WI38 (cell line): ENCODE data around the gene WDR27.
A peak's percentile ranks its signal among the peaks of the same experiment; 100 is the strongest.

Experiments used
- H3K4me3 ChIP-seq: 2 replicates; pipeline ENCODE4 v1.5.1; 2011; ENCODE audit warnings: low read depth, mild to moderate bottlenecking, control low read depth, low read length
- TF ChIP-seq, protein P1 (sequence below): IDR thresholded peaks from 2 replicates; pipeline ENCODE4 v1.5.1; 2012; ENCODE audit warnings: low read depth, mild to moderate bottlenecking, control low read depth, low read length

Gene WDR27

DNA sequence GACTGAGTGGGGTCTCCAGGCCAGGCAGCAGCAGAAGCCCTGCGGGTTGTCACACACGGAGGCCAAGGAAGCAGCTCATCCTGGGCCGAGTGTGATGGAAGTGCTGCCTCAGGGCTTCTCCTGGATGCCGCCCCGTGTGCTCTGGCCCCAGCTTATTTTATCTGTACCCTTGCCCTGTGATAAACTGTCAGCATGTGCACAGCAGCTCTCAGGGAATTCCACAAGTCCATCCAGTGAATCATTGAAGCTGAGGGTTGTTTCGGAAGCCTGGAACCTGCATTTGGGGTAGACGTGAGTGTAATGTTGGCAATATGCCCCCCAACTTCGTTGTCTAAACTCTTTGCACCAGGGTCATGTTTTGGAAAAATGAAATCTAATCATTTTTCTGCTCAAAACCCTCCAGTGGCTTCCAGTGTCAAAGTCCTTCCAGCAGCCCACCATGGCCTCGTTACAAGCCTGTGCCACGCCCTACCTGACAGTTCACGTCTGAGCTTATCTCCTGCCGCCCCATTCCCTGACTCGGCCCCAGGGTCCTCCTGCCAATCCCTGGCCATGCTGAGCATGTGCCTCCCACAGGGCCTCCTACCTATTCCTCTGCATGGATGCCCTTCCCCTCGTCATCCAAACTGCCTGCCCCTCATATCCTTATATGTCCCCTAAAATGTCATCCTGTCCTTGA lies 280.1 kb downstream of the WDR27 start:
- no peak overlapping the region for H3K4me3 ChIP-seq
- TF ChIP-seq, protein P1, sequence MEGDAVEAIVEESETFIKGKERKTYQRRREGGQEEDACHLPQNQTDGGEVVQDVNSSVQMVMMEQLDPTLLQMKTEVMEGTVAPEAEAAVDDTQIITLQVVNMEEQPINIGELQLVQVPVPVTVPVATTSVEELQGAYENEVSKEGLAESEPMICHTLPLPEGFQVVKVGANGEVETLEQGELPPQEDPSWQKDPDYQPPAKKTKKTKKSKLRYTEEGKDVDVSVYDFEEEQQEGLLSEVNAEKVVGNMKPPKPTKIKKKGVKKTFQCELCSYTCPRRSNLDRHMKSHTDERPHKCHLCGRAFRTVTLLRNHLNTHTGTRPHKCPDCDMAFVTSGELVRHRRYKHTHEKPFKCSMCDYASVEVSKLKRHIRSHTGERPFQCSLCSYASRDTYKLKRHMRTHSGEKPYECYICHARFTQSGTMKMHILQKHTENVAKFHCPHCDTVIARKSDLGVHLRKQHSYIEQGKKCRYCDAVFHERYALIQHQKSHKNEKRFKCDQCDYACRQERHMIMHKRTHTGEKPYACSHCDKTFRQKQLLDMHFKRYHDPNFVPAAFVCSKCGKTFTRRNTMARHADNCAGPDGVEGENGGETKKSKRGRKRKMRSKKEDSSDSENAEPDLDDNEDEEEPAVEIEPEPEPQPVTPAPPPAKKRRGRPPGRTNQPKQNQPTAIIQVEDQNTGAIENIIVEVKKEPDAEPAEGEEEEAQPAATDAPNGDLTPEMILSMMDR = no peak

DNA sequence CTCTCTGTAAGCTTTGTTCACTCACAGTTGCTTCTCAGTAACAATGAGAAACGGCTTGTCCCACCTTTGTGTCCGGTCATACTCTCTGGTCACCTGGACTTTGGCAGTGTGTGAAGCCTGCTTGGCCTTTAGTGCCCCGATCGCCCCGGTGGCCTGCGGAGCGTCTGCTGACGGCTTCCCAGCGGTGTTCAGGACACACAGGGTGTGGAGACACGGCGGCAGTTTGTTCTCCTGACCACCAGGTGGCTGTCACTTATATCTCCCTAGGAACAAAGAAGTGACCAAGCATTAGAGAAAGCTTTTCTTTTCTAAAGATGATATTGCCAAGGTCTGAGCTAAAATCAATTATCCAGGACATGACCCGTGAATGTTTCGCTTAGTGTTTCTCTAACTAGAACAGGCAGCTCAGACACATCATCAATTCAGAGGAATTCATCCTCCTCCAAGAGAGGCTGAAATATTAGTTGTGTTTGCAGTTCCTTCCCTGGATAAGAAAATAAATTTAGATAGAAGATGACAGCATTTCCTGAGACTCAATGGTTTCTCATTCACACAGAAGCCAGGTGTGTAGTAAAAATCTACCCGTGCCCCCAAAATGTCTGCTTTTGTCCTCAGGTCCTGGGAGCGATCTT lies 280.8 kb downstream of the WDR27 start:
- H3K4me3 ChIP-seq = no peak overlapping the region

DNA sequence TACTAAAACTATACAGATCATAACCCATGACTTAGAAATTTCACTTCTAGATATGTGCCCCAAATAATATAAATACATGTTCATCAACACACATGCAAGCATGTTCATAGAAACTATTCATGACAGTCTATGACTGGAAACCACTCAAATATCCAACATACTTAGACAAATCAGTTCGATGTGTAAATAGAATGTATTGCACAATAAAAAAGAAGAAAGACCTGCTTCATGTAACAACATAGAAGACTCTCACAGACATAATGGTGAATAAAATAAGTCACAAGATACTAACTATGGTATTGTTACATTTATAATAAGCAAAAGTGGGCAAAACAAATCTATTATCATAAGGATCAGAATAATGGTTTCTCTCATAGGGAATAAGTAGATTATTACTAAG lies 284.7 kb downstream of the WDR27 start:
- TF ChIP-seq, protein P1 = no peak
- no peak overlapping the region for H3K4me3 ChIP-seq

More for the DNA sequence above, 280.8 kb downstream of the WDR27 start:
- TF ChIP-seq, protein P1 = peak; percentile 34; the same call in 1 of the 2 replicates

DNA sequence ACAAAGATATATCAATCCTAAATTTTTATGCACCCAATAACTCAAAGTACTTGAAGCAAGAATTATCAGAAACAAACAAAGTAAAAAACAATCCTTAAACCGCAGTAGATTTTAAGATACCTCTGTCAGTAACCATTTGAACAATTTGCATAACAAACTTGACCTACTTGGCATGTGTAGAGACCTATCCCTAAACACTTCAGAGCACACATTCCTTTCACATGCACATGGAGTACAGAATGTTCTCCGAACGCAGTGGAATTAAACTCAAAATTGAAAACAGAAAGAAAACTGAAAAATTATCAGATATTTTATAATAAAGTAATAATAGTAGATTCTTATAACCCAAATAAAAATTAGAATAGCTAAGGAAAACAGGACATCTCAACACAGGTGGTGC lies 285.6 kb downstream of the WDR27 start:
- TF ChIP-seq, protein P1 = no peak
- H3K4me3 ChIP-seq = no peak overlapping the region

DNA sequence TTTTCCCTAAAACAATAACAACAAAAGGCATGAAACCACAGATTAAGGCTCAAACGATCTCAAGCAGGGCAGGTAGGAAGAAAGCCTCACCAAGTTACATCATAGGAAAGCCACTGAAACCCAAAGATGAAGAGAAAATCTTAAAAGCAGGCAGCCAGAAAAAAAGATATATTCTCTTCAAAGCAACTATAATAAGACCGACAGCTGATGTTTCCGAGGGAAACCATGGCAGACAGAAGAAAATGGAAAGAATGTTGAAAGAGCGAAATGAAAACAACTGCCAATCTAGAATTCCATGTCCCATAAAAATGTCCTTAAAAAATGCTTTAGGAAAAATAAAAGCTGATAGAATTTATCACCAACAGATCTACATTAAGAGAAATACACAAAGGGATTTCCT lies 286.6 kb downstream of the WDR27 start:
- TF ChIP-seq, protein P1 = no peak
- no peak overlapping the region for H3K4me3 ChIP-seq

DNA sequence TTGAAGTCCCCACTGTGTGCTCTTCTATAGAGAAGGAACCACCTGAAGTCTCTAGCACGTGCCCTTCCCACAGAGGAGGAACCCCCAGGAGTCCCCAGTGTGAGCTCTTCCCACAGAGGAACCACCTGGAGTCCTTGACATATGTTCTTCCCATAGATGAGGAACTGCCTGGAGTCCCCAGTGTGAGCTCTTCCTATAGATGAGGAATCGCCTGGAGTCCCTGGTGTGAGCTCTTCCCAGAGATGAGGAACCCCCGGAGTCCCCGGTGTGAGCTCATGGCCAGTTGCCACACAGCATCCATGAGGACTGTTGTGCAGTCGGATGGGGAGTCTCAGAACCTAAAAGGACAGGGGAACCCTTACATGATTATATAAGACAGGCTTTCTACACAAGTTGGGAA lies 290.1 kb downstream of the WDR27 start:
- TF ChIP-seq, protein P1 = no peak
- H3K4me3 ChIP-seq = no peak overlapping the region

DNA sequence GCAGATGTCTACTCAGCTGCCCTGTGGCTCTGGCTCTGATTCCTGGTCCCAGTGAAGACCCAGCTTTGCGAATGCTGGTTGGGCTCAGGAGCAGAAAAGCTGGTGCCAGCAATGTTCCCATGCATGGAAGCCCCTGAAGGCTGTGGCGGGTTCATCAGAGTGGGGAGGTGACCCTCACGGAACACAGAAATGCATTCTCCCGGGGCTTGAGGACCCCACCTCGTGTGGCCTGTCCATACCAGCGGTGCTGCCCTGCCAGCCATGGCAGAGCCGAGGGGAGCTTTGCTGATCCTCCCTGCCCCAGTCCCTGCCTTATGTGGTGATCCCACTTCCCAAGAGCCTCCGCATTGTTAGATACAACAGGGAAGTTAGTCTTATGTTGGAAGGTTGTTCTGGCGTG lies 290.5 kb downstream of the WDR27 start:
- TF ChIP-seq, protein P1 = no peak
- H3K4me3 ChIP-seq = no peak overlapping the region
